ENCODE data around the gene TOP3B. TPM values are rescaled to one million over a fixed set of nuclear protein-coding genes. Genes with fewer than 3 reads are reported as not detected.
"Not testable (repeated sequence)": the region's sequence is repeated elsewhere in the genome, so short reads cannot be mapped to it uniquely, and the experiment has no call there.

The TOP3B gene
- total RNA-seq, 1 donor from 2014 or later: 10.4 TPM

GRCh38 chr22:21949948-21950347, 32.6 kb downstream of the TOP3B start:
- ATAC-seq (no peak), DNase-seq (ENCODE audit: missing footprints) (no peak)
- intact Hi-C loops (cut with DNase I): no loop called here

- DNase-seq (ENCODE audit: missing footprints): no peak
- no peak for ATAC-seq
- intact Hi-C loops (cut with DNase I): no loop called here
Observed at GRCh38 chr22:21949569-21949918, 33.0 kb downstream of the TOP3B start.

GRCh38 chr22:21948824-21949568, 33.6 kb downstream of the TOP3B start:
- ATAC-seq: no peak
- DNase-seq (ENCODE audit: missing footprints): no peak
- intact Hi-C loops (cut with DNase I): no loop called here

- intact Hi-C loops (cut with DNase I): no loop called here
- DNase-seq (ENCODE audit: missing footprints) (no peak), ATAC-seq (no peak)
Observed at GRCh38 chr22:21948390-21948789, 34.2 kb downstream of the TOP3B start.

GRCh38 chr22:21947040-21948014, 35.3 kb downstream of the TOP3B start:
- ATAC-seq: no peak
- DNase-seq (ENCODE audit: missing footprints): no peak

GRCh38 chr22:21946262-21946925, 36.2 kb downstream of the TOP3B start:
- intact Hi-C loops (cut with DNase I): no loop called here
- DNase-seq (ENCODE audit: missing footprints) (no peak), ATAC-seq (no peak)

More at GRCh38 chr22:21947040-21948014, 35.3 kb downstream of the TOP3B start:
- intact Hi-C loops (cut with DNase I): loop anchor here (1.0 kb wide), 1 partner anchor 8 kb away; no protein-coding TSS in a partner anchor

- intact Hi-C loops (cut with DNase I): no loop called here
- ATAC-seq: no peak
Observed at GRCh38 chr22:21945453-21946261, 36.9 kb downstream of the TOP3B start.

GRCh38 chr22:21944871-21945270, 37.7 kb downstream of the TOP3B start:
- ATAC-seq (no peak), DNase-seq (ENCODE audit: missing footprints) (no peak)
- intact Hi-C loops (cut with DNase I): no loop called here

More at GRCh38 chr22:21945453-21946261, 36.9 kb downstream of the TOP3B start:
- no peak for DNase-seq (ENCODE audit: missing footprints)

- intact Hi-C loops (cut with DNase I): no loop called here
- DNase-seq (ENCODE audit: missing footprints) (no peak), ATAC-seq (no peak)
Observed at GRCh38 chr22:21943571-21944448, 38.8 kb downstream of the TOP3B start.

- intact Hi-C loops (cut with DNase I): no loop called here
- ATAC-seq (peak; percentile 50), DNase-seq (ENCODE audit: missing footprints) (peak; percentile 94)
Observed at GRCh38 chr22:21942407-21943343, 39.9 kb downstream of the TOP3B start.

GRCh38 chr22:21941921-21942320, 40.7 kb downstream of the TOP3B start:
- DNase-seq (ENCODE audit: missing footprints) (no peak), ATAC-seq (no peak)
- intact Hi-C loops (cut with DNase I): no loop called here

GRCh38 chr22:21940521-21940920, 42.1 kb downstream of the TOP3B start:
- DNase-seq (ENCODE audit: missing footprints) (no peak), ATAC-seq (no peak)
- intact Hi-C loops (cut with DNase I): no loop called here

GRCh38 chr22:21939935-21940334, 42.7 kb downstream of the TOP3B start:
- not testable (repeated sequence) for DNase-seq (ENCODE audit: missing footprints); ATAC-seq
- intact Hi-C loops (cut with DNase I): loop anchor here (1.0 to 2.0 kb wide), 4 partner anchors 7 to 165 kb away; partner anchors contain the start of genes MAPK1 and PPM1F

GRCh38 chr22:21939461-21939913, 43.1 kb downstream of the TOP3B start:
- ATAC-seq (no peak), DNase-seq (ENCODE audit: missing footprints) (no peak)
- intact Hi-C loops (cut with DNase I): loop anchor here (1.0 to 2.0 kb wide), 4 partner anchors 8 to 165 kb away; partner anchors contain the start of genes MAPK1 and PPM1F

GRCh38 chr22:21938906-21939305, 43.7 kb downstream of the TOP3B start:
- intact Hi-C loops (cut with DNase I): loop anchor here (1.0 to 2.0 kb wide), 5 partner anchors 8 to 226 kb away; partner anchors contain the start of genes MAPK1 and PPM1F
- DNase-seq (ENCODE audit: missing footprints): no peak
- ATAC-seq: no peak

All from Right ventricle myocardium inferior (tissue), 1 donor.